Left ventricle myocardium inferior (tissue), 1 donor: Measurements from ENCODE around the gene LAIR1. TPM values are rescaled to one million over a fixed set of nuclear protein-coding genes. Genes with fewer than 3 reads are reported as not detected.
A peak's percentile ranks its signal among the peaks of the same experiment; 100 is the strongest.

Experiments
- DNase-seq: peaks from one replicate; pipeline ENCODE4 v3.0.0-alpha.2; 2020
- H3K27ac ChIP-seq: fragments of 200-600 bp; replicated peaks from 2 replicates; pipeline ENCODE4 v1.8.0; 2021
- H3K27me3 ChIP-seq: fragments of 200-600 bp; 2 replicates; pipeline ENCODE4 v1.8.0; 2021; ENCODE audit warnings: low read depth
- H3K36me3 ChIP-seq: fragments of 200-600 bp; 2 replicates; pipeline ENCODE4 v1.8.0; 2021
- H3K4me1 ChIP-seq: fragments of 200-600 bp; 2 replicates; pipeline ENCODE4 v1.8.0; 2021
- H3K4me3 ChIP-seq: fragments of 200-600 bp; 2 replicates; pipeline ENCODE4 v1.8.0; 2021; ENCODE audit warnings: mild to moderate bottlenecking, moderate library complexity
- H3K9me3 ChIP-seq: fragments of 200-600 bp; replicated peaks from 2 replicates; pipeline ENCODE4 v1.8.0; 2021
- CTCF ChIP-seq: fragments of 200-600 bp; IDR thresholded peaks from 2 replicates; pipeline ENCODE4 v1.8.0; 2021; ENCODE audit warnings: antibody characterized with exemption, mild to moderate bottlenecking, borderline replicate concordance
- intact Hi-C: fragments of 100-400 bp; cut with micrococcal nuclease; formaldehyde crosslinking; loops from one replicate; pipeline ENCODE4 v1.11.0; 2022
- long read RNA-seq: library from polyadenylated mRNA; unstranded; transcript quantifications from one replicate; pipeline ENCODE4 v2.0.0, GENCODE V29; 2021
- total RNA-seq: library from RNA; stranded (reverse); fragmentation: NEBNext Ultra II Directional; extraction: Animal tissue kit (Norgen Biotek cat#: 25700); gene quantifications from one replicate; pipeline ENCODE4 v1.2.1, GENCODE V29; 2021
- donor health status: DM: no; HTN: yes; CAD: no; lungs with severe emphysema.

Gene LAIR1
- 5.1 TPM for total RNA-seq
- long read RNA-seq, partial matches to known transcripts = 1 of 2 reads
- long read RNA-seq, other reads (novel, unspliced or antisense) = 0 of 2 reads

- no peak for TF ChIP-seq CTCF
- intact Hi-C loops = no loop called here
- H3K27me3 ChIP-seq = peaks cover 27% of the 10 kb centered on the region
- no peak for DNase-seq
- H3K4me3 ChIP-seq = peak within 1 kb of the TSS; percentile 41
- no peaks in the 10 kb centered on the region for H3K4me1 ChIP-seq
- no peaks in the 10 kb centered on the region for H3K9me3 ChIP-seq
- H3K36me3 ChIP-seq = no peaks in the 10 kb centered on the region
- H3K27ac ChIP-seq = peak within 1 kb of the TSS; percentile 58
These were observed at the start of gene LAIR1 for GRCh38 chr19:54364775-54365257. Gene LAIR1 (minus strand): TSS chr19:54364931. CDS start chr19:54364804, 127 bp downstream.

- peaks cover 85% of the 10 kb centered on the region for H3K27me3 ChIP-seq
- no peaks in the 10 kb centered on the region for H3K36me3 ChIP-seq
- no peak for DNase-seq
- intact Hi-C loops = no loop called here
- H3K4me1 ChIP-seq = peaks cover 30% of the 10 kb centered on the region
- no peak overlapping the region for H3K4me3 ChIP-seq
- no peaks in the 10 kb centered on the region for H3K9me3 ChIP-seq
- no peak overlapping the region for H3K27ac ChIP-seq
- TF ChIP-seq CTCF = no peak
These were observed 49.4 kb upstream of the LAIR1 start for GRCh38 chr19:54414156-54414555.

GRCh38 chr19:54412877-54413276, 48.1 kb upstream of the LAIR1 start:
- intact Hi-C loops = no loop called here
- no peak for TF ChIP-seq CTCF
- Histone ChIP-seq H3K27me3 (peaks cover 72% of the 10 kb centered on the region), H3K9me3 (no peaks in the 10 kb centered on the region), H3K4me3 (no peak overlapping the region), H3K4me1 (peaks cover 18% of the 10 kb centered on the region), H3K27ac (no peak overlapping the region), H3K36me3 (no peaks in the 10 kb centered on the region)
- no peak for DNase-seq

- Histone ChIP-seq H3K9me3 (no peaks in the 10 kb centered on the region), H3K27ac (no peak overlapping the region), H3K27me3 (peaks cover 54% of the 10 kb centered on the region), H3K36me3 (no peaks in the 10 kb centered on the region), H3K4me1 (peaks cover 6% of the 10 kb centered on the region), H3K4me3 (no peak overlapping the region)
- no peak for TF ChIP-seq CTCF
- DNase-seq = no peak
- intact Hi-C loops = no loop called here
These were observed 46.3 kb upstream of the LAIR1 start for GRCh38 chr19:54411033-54411432.

- Histone ChIP-seq H3K27me3 (peaks cover 43% of the 10 kb centered on the region), H3K36me3 (no peaks in the 10 kb centered on the region), H3K27ac (no peak overlapping the region), H3K4me1 (no peaks in the 10 kb centered on the region), H3K4me3 (no peak overlapping the region), H3K9me3 (no peaks in the 10 kb centered on the region)
- intact Hi-C loops = no loop called here
- no peak for DNase-seq
- TF ChIP-seq CTCF = no peak
These were observed 43.8 kb upstream of the LAIR1 start for GRCh38 chr19:54408456-54409026.
